ENCODE results near the gene GRM1.

Gene GRM1

DNA sequence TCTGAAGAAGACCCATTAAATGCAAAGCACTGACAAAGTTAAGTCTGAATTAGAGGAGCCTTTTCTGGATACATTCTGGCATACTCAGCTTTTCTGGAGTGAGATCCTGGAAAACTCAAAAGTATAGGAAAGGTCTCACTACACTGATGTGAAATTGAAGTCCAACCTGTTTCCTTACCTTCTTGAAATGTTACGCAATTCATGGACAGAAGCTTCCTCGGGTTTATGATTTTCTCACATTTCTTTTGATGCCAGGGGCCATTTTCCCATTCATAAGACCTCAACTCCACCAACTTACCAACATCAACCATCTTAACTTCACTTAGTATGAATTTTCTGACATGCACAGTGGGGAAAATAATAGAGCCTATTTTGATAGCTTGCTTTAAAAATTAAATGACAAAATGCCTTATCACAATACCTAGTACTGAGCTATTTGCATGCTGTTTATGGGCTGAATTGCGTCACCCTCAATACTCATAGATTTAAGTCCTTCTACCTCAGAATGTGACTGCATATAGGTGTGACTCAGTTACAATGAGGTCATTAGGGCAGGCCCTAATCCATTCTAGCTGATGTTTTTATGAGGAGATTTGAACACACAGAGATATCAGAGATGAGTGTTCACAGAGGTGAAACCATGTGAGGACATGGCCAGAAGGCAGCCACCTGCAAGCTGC is 441.4 kb downstream of the GRM1 start:
- no peak overlapping the region for H3K4me3 ChIP-seq (ENCODE audit: low read depth in 1 of 5, low read length in 5 of 5)
- no peaks in the 10 kb centered on the region for H3K27me3 ChIP-seq (ENCODE audit: control insufficient read depth in 5 of 5, insufficient read depth in 4 of 5, low read length in 5 of 5)
- H3K9me3 ChIP-seq (ENCODE audit: control insufficient read depth in 5 of 5, low read length in 5 of 5): peaks cover 0 to 3% (median 0%) of the 10 kb centered on the region in 5 donors
- no peaks in the 10 kb centered on the region for H3K36me3 ChIP-seq (ENCODE audit: control insufficient read depth in 5 of 5, insufficient read depth in 5 of 5, low read length in 5 of 5)
- no peaks in the 10 kb centered on the region for H3K4me1 ChIP-seq (ENCODE audit: control insufficient read depth in 5 of 5, insufficient read depth in 5 of 5, low read length in 5 of 5)
- no peak overlapping the region for H3K27ac ChIP-seq (ENCODE audit: low read depth, low read length)
- H3K9ac ChIP-seq (ENCODE audit: low read length in 5 of 5): no peak overlapping the region

DNA sequence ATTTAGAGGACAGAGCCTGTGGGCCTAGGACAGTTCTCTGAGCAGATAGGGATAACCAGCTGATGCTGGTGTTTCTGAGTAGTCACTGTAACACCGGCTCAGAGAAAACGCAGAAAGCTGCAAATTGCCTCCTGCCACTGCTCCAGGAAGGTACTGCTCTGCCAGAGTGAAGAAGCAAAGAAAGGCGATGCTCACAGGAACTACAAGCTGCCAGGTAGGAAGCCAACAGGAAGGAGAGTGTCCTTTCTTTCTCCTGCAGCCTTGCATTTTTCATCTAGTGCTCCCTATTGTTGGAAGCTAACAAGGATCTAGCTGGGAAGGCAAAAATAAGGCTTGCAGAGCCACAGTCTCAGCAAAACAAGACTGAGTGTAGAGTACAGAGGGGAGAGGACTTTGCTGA is 444.1 kb downstream of the GRM1 start:
- no peaks in the 10 kb centered on the region for H3K36me3 ChIP-seq (ENCODE audit: control insufficient read depth in 5 of 5, insufficient read depth in 5 of 5, low read length in 5 of 5)
- H3K4me1 ChIP-seq (ENCODE audit: control insufficient read depth in 5 of 5, insufficient read depth in 5 of 5, low read length in 5 of 5): no peaks in the 10 kb centered on the region
- no peak overlapping the region for H3K27ac ChIP-seq (ENCODE audit: low read depth, low read length)
- H3K27me3 ChIP-seq (ENCODE audit: control insufficient read depth in 5 of 5, insufficient read depth in 4 of 5, low read length in 5 of 5): no peaks in the 10 kb centered on the region
- no peak overlapping the region for H3K4me3 ChIP-seq (ENCODE audit: low read depth in 1 of 5, low read length in 5 of 5)
- H3K9ac ChIP-seq (ENCODE audit: low read length in 5 of 5): no peak overlapping the region
- peaks cover 0 to 3% (median 0%) of the 10 kb centered on the region in 5 donors for H3K9me3 ChIP-seq (ENCODE audit: control insufficient read depth in 5 of 5, low read length in 5 of 5)

GRCh38 chr6:146481527-146481926 is 452.7 kb downstream of the GRM1 start:
- Histone ChIP-seq H3K27me3 (ENCODE audit: control insufficient read depth in 5 of 5, insufficient read depth in 4 of 5, low read length in 5 of 5) (no peaks in the 10 kb centered on the region), H3K36me3 (ENCODE audit: control insufficient read depth in 5 of 5, insufficient read depth in 5 of 5, low read length in 5 of 5) (no peaks in the 10 kb centered on the region), H3K9me3 (ENCODE audit: control insufficient read depth in 5 of 5, low read length in 5 of 5) (peaks cover 0 to 7% (median 5%) of the 10 kb centered on the region in 5 donors), H3K9ac (ENCODE audit: low read length in 5 of 5) (no peak overlapping the region), H3K27ac (ENCODE audit: low read depth, low read length) (no peak overlapping the region), H3K4me1 (ENCODE audit: control insufficient read depth in 5 of 5, insufficient read depth in 5 of 5, low read length in 5 of 5) (no peaks in the 10 kb centered on the region), H3K4me3 (ENCODE audit: low read depth in 1 of 5, low read length in 5 of 5) (no peak overlapping the region)

DNA sequence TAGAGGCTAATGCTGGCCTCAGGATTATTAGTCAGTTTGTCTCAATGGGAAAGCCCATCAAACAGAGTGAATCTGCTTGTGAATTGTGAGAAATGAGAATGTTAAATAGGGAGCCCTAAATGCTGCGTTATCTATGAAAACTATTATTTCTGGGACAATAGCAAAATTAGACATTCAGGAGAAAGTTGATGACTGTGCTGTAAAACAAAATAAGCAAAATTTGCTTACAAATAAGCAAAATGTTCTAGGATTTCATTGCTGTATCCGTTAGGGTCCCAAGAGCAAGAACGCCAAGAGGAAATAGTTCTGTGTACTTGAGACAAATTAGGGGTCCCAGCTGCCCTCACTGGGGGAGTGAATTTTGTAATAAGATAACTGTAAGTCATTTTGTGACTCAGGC is 455.5 kb downstream of the GRM1 start:
- no peak overlapping the region for H3K27ac ChIP-seq (ENCODE audit: low read depth, low read length)
- H3K36me3 ChIP-seq (ENCODE audit: control insufficient read depth in 5 of 5, insufficient read depth in 5 of 5, low read length in 5 of 5): no peaks in the 10 kb centered on the region
- no peaks in the 10 kb centered on the region for H3K4me1 ChIP-seq (ENCODE audit: control insufficient read depth in 5 of 5, insufficient read depth in 5 of 5, low read length in 5 of 5)
- H3K27me3 ChIP-seq (ENCODE audit: control insufficient read depth in 5 of 5, insufficient read depth in 4 of 5, low read length in 5 of 5): no peaks in the 10 kb centered on the region
- no peak overlapping the region for H3K9ac ChIP-seq (ENCODE audit: low read length in 5 of 5)
- peaks cover 0 to 6% (median 5%) of the 10 kb centered on the region in 5 donors for H3K9me3 ChIP-seq (ENCODE audit: control insufficient read depth in 5 of 5, low read length in 5 of 5)
- no peak overlapping the region for H3K4me3 ChIP-seq (ENCODE audit: low read depth in 1 of 5, low read length in 5 of 5)
